ENCODE measurements around the gene TMEM209.
A peak's percentile ranks its signal among the peaks of the same experiment; 100 is the strongest.

Gene TMEM209

DNA sequence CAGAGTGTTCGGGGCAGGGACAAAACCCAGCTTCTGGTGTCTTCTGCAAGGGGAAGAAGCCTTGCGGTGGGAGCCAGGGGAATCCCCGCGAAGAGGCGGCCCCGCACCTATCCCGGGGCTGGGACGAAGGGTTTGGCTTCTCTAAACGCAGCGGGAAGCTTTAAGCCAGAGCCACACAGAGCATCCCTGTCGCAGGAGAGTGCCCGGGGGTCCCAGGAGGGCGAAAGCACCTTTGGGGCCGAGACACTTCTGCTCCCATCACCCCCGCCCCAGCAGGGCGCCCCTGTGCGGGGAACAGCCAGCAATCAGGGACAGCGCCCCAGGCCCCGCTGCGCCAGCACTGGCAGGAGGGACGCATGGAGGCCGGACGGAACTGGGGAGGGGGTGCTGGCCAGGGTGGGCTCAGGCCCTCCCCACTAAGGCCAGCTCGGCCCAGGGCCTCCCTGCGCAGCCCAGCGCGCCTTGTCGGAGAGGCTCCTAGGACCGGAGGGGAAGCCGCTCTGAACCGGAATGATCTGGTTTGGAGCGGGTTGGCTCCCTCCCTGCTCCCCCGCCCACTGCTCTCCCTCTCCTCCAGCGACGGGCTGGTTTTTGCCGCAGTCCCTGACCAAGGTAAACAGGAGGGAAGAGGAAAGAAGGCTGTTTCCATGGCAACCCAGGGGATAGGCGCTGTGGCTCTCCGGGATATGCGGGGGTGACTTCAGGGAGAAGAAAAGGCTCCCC lies 63.9 kb downstream of the TMEM209 start:
- peak; percentile 78 for DNase-seq
- H3K27ac Mint-ChIP-seq, result peak overlapping the region; percentile 99
- H3K4me3 Mint-ChIP-seq, result peak overlapping the region; percentile 71
- TF ChIP-seq, protein P1, sequence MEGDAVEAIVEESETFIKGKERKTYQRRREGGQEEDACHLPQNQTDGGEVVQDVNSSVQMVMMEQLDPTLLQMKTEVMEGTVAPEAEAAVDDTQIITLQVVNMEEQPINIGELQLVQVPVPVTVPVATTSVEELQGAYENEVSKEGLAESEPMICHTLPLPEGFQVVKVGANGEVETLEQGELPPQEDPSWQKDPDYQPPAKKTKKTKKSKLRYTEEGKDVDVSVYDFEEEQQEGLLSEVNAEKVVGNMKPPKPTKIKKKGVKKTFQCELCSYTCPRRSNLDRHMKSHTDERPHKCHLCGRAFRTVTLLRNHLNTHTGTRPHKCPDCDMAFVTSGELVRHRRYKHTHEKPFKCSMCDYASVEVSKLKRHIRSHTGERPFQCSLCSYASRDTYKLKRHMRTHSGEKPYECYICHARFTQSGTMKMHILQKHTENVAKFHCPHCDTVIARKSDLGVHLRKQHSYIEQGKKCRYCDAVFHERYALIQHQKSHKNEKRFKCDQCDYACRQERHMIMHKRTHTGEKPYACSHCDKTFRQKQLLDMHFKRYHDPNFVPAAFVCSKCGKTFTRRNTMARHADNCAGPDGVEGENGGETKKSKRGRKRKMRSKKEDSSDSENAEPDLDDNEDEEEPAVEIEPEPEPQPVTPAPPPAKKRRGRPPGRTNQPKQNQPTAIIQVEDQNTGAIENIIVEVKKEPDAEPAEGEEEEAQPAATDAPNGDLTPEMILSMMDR (IDR thresholded peaks at IDR 0.05), result no peak
- no peaks in the 10 kb centered on the region for H3K9me3 Mint-ChIP-seq
- no peaks in the 10 kb centered on the region for H3K27me3 Mint-ChIP-seq (ENCODE audit: low read depth, poor library complexity)
- peaks cover 73% of the 10 kb centered on the region for H3K4me1 Mint-ChIP-seq
- peaks cover 21% of the 10 kb centered on the region for H3K36me3 Mint-ChIP-seq (ENCODE audit: low read depth)

DNA sequence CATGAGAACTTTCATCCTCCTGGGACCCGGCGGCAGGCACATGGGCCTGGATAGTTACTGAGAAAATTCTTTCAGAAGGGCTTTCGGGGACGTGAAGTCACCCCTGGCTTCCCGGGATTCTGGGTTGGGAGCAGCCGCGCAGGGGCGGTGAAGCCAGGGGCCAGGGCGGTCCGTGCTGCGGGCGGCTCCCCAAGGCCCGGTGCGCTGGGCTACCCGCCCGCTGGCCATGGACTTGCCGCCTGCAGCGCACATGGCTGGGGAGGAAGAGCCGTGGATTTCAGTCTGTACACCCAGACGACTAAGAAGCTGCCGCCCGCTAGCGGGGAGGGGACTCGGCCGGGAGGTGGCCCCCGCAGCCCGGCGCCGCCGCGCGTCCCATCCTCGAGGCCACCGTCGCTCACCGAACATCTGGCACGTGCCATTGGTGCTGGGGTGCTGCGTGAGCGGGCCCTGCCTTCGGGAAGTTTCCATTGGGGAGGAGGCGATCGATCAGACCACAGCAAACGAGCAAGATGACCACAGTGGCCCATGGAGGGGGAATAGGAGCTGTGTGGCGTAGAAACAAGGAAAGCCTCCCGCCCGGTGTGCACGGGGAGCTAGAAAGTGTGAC lies 64.5 kb downstream of the TMEM209 start:
- TF ChIP-seq, protein P1 (IDR thresholded peaks at IDR 0.05), result no peak
- Mint-ChIP-seq H3K27ac (peak overlapping the region; percentile 98), H3K4me3 (no peak overlapping the region), H3K27me3 (ENCODE audit: low read depth, poor library complexity) (no peaks in the 10 kb centered on the region), H3K9me3 (no peaks in the 10 kb centered on the region), H3K36me3 (ENCODE audit: low read depth) (peaks cover 27% of the 10 kb centered on the region), H3K4me1 (peaks cover 69% of the 10 kb centered on the region)
- no peak for DNase-seq

DNA sequence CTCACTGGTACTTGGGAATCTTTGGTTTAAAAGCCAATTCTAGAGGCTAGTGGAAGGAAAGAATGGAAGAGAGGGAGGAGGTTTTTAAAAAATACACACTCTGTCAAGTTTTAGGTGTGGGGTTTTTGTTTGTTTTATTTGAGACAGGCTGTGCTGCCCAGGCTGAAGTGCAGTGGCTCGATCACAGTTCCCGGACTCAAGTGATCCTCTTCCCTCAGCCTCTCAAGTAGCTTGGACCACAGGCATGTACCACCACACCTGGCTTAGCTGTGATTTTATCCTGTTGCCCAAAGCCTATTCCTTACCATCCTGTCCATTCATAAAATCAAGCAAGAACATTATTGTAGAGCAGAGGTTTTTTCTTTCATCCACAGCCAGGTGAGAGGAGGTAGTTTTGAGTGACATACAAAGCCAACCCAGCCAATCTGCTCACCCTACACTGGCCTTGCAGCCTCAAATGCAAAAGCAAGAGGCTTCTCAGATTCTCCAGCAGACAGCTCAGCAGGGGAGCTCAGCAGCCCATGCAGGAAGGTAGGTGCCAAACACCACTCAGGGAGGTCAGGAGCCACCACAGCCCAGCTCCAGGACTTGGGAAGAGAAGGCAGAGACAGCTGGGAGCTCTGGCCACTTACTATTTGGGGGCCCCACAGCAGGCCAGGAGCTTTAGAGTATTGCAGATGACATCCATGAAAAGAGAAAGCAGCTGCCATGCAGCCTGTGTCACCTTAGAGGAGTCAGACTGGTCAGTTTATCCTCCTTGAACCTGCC lies 65.8 kb downstream of the TMEM209 start:
- peak overlapping the region; percentile 98 for H3K27ac Mint-ChIP-seq
- peaks cover 31% of the 10 kb centered on the region for H3K36me3 Mint-ChIP-seq (ENCODE audit: low read depth)

DNA sequence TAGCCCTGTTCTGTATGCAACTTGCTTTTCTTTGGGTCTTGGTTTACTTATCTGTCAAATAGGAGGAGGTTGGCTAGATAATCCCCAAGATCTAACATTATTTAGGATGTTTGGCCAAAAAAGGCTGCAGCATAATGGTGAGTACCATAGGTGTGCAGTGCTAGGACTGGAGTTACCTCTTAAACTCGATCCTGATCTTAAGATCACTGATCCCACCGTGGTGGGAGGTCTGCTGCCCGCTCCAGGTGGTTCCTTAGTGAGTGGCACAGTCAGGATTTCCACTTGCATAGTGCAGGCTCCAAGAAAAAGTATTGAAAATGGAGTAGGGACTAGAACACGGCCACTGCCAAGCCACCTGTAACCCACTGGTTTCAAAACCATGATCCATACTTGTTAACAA lies 68.0 kb downstream of the TMEM209 start:
- no peak for DNase-seq
- Mint-ChIP-seq H3K9me3 (no peaks in the 10 kb centered on the region), H3K4me3 (no peak overlapping the region), H3K4me1 (peaks cover 38% of the 10 kb centered on the region), H3K27me3 (ENCODE audit: low read depth, poor library complexity) (no peaks in the 10 kb centered on the region), H3K27ac (no peak overlapping the region), H3K36me3 (ENCODE audit: low read depth) (peaks cover 44% of the 10 kb centered on the region)
- TF ChIP-seq, protein P1 (IDR thresholded peaks at IDR 0.05), result no peak

More for the DNA sequence above, 65.8 kb downstream of the TMEM209 start:
- no peak overlapping the region for H3K4me3 Mint-ChIP-seq
- no peak for DNase-seq
- no peaks in the 10 kb centered on the region for H3K27me3 Mint-ChIP-seq (ENCODE audit: low read depth, poor library complexity)
- H3K9me3 Mint-ChIP-seq, result no peaks in the 10 kb centered on the region
- TF ChIP-seq, protein P1 (IDR thresholded peaks at IDR 0.05), result no peak
- H3K4me1 Mint-ChIP-seq, result peaks cover 56% of the 10 kb centered on the region

DNA sequence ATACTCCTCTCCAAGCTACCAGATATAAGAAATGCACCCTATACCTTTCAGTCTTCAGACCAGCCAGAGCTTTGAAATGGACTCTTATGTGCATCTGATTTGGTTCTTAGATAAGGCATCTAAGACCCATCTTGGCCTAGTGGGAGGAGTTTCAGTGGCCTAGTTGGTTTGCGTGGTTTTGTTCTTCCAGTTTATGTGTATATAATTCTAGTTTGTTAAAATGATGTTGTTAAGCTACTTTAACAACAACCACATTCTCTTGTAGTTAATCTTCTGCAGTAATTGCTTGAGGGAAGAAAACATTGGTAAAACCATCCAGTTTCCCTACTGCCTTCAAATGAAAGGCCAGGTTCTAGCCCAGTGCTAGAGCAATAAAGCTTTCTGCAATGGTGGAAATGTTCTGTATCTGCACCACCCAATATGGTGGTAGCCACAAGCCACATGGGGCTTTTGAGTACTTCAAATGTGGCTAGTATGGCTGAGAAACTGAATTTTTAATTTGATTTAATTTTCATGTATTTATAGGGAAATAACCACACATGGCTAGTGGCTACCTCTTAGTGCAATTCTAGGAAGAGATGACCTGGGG lies 68.5 kb downstream of the TMEM209 start:
- H3K4me3 Mint-ChIP-seq, result no peak overlapping the region
- no peaks in the 10 kb centered on the region for H3K27me3 Mint-ChIP-seq (ENCODE audit: low read depth, poor library complexity)
- H3K9me3 Mint-ChIP-seq, result no peaks in the 10 kb centered on the region
- DNase-seq, result no peak
- peaks cover 49% of the 10 kb centered on the region for H3K36me3 Mint-ChIP-seq (ENCODE audit: low read depth)
- H3K27ac Mint-ChIP-seq, result no peak overlapping the region
- H3K4me1 Mint-ChIP-seq, result peaks cover 38% of the 10 kb centered on the region
- TF ChIP-seq, protein P1 (IDR thresholded peaks at IDR 0.05), result no peak

All from nephron progenitor cell (in vitro differentiated cells).